NB4 (cell line): ENCODE results near the gene CUEDC2.
A peak's percentile ranks its signal among the peaks of the same experiment; 100 is the strongest.

Experiments used
- TF ChIP-seq, protein P1 (sequence below): IDR thresholded peaks from one replicate; pipeline ENCODE4 v1.5.1; 2012; ENCODE audit warnings: low read depth, low read length
- TF ChIP-seq, protein P2 (sequence below): IDR thresholded peaks from 2 replicates; pipeline ENCODE4 v1.6.1; 2011; ENCODE audit warnings: low read depth, low read length

DNA sequence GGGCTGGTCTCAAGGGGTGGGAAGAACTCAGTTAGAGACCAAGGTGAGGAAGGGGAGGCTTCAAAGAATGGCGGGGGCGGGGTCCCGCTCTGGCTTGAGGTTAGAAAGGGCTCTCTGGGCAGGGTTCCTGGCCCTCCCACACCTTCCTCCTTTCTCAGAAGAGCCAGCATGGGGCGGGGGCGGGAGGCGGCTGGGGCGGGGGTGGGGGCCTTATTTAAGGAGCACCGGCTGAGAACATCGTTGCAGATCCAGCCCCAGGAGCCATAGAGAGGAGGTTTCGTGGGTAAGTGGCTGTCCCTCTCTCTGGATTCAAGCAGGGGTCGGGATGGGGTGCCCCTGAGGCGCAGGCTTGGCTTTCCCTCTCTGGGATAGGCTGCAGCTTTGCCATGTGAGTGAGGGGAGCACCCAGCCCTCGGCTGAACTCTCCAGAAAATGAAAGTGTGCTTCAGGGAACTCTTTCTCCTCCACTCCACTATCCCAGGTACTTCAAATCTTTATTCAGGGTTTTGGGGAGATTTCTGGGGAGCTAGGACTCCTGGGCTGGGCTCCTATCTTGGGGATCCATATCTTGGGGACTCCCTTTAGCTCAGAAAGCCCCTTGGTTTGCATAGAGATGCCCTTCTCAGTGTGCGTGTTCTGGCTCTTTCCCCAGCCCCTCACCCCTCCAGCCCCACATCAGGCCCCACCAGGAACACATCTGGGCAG is 3.3 kb upstream of the CUEDC2 start:
- TF ChIP-seq, protein P1, sequence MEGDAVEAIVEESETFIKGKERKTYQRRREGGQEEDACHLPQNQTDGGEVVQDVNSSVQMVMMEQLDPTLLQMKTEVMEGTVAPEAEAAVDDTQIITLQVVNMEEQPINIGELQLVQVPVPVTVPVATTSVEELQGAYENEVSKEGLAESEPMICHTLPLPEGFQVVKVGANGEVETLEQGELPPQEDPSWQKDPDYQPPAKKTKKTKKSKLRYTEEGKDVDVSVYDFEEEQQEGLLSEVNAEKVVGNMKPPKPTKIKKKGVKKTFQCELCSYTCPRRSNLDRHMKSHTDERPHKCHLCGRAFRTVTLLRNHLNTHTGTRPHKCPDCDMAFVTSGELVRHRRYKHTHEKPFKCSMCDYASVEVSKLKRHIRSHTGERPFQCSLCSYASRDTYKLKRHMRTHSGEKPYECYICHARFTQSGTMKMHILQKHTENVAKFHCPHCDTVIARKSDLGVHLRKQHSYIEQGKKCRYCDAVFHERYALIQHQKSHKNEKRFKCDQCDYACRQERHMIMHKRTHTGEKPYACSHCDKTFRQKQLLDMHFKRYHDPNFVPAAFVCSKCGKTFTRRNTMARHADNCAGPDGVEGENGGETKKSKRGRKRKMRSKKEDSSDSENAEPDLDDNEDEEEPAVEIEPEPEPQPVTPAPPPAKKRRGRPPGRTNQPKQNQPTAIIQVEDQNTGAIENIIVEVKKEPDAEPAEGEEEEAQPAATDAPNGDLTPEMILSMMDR = no peak
- TF ChIP-seq, protein P2, sequence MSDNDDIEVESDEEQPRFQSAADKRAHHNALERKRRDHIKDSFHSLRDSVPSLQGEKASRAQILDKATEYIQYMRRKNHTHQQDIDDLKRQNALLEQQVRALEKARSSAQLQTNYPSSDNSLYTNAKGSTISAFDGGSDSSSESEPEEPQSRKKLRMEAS = 0 out of 2 replicates have a peak, but pooled peaks have one; percentile 19
